ENCODE data around the gene RGS19.

Gene RGS19

GRCh38 chr20:64032706-64033624 lies 46.4 kb downstream of the RGS19 start:
- no peak for DNase-seq

- no peak for DNase-seq
These were observed 47.5 kb downstream of the RGS19 start for GRCh38 chr20:64031822-64032314.

GRCh38 chr20:64030371-64031134 lies 48.8 kb downstream of the RGS19 start:
- DNase-seq = no peak

GRCh38 chr20:64029293-64030117 lies 49.8 kb downstream of the RGS19 start:
- no peak for DNase-seq

- no peak for DNase-seq
These were observed 51.2 kb downstream of the RGS19 start for GRCh38 chr20:64027981-64028685.

GRCh38 chr20:64025826-64026412 lies 53.4 kb downstream of the RGS19 start:
- no peak for DNase-seq

GRCh38 chr20:64025101-64025825 lies 54.1 kb downstream of the RGS19 start:
- no peak for DNase-seq

- DNase-seq = no peak
These were observed 55.0 kb downstream of the RGS19 start for GRCh38 chr20:64024141-64024990.

- no peak for DNase-seq
These were observed 55.8 kb downstream of the RGS19 start for GRCh38 chr20:64023361-64024140.

Data from NCI-H748 treated with DMSO at 0.1 percent for 48 hours (cell line).